ENCODE results near the gene CFAP100.

Gene CFAP100

DNA sequence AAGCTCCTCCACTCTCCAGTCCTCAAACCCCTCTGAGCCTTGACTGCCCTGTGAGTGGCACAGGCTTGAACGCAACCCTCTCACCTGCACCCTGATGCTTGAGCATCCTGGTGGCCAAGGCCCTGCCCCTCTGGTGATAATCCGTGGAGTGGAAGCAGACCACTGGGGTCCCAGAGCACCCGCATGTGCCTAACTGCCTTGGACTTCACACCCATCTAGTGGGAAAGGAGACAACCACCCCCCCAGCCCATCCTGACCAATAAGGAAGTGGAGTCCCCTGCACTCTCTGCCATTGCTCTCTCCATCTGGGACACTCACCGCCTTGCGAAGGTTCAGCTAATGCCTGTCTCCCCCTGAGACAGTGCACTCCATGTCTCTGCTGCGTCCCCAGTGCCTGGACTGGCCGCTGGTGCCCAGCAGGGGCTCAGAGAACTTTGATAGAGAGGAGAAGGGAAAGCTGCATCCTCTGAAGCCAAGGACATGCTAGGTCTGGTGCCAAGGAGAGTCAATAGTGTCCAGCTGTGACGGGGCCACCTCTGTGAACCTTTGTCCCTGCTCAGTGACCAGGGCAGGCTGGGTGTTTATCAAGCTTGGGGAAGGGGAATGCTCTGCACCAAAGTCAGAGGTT is 40.9 kb upstream of the CFAP100 start:
- peaks cover under 1% of the 10 kb centered on the region; the same call in 1 of the 2 replicates for H3K9me3 ChIP-seq (ENCODE audit: insufficient read depth, low read length)
- H3K9ac ChIP-seq (ENCODE audit: insufficient read length, low read depth) = peak overlapping the region; percentile 25
- H3K4me1 ChIP-seq (ENCODE audit: insufficient read depth, insufficient read length) = peaks cover 23% of the 10 kb centered on the region
- TF ChIP-seq YY1 (IDR thresholded peaks at IDR 0.05; ENCODE audit: insufficient read depth, insufficient read length) (no peak), ZNF274 (IDR thresholded peaks at IDR 0.05; ENCODE audit: low read depth, low read length) (no peak), SUZ12 (IDR thresholded peaks at IDR 0.05; ENCODE audit: extremely low read depth, insufficient read depth, insufficient read length) (no peak)
- no peak for DNase-seq (ENCODE audit: low read depth, low spot score)
- peaks cover 2% of the 10 kb centered on the region for H3K36me3 ChIP-seq (ENCODE audit: insufficient read depth, insufficient read length, low read length)
- no peak overlapping the region for H3K4me3 ChIP-seq (ENCODE audit: insufficient read length, low read depth)
- peaks cover 7% of the 10 kb centered on the region for H3K27me3 ChIP-seq (ENCODE audit: insufficient read depth, insufficient read length)

DNA sequence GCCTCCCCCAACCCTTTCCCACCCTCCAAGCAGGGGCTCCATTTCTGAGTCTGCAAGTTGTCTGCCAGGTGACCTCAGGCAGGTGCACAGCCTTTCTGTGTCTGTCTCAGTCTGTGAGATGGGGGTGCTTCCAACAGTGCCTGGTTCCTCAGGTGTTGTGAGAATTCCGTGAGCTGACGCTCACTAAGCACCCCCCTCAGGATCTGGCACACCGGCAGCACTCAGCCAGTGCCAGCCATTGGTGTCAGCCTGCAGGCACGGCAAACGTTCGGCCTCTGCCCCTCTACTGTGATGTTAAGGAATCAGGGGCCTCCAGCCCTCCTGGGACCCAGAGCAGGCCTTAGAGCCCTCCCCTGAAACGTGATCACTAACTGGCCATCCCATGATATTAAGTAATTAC is 39.9 kb upstream of the CFAP100 start:
- Histone ChIP-seq H3K27me3 (ENCODE audit: insufficient read depth, insufficient read length) (peaks cover 16% of the 10 kb centered on the region), H3K36me3 (ENCODE audit: insufficient read depth, insufficient read length, low read length) (peaks cover 2% of the 10 kb centered on the region), H3K4me1 (ENCODE audit: insufficient read depth, insufficient read length) (peaks cover 19% of the 10 kb centered on the region), H3K4me3 (ENCODE audit: insufficient read length, low read depth) (no peak overlapping the region), H3K9me3 (ENCODE audit: insufficient read depth, low read length) (peaks cover 10% of the 10 kb centered on the region), H3K9ac (ENCODE audit: insufficient read length, low read depth) (peak overlapping the region; percentile 29)
- DNase-seq (ENCODE audit: low read depth, low spot score) = no peak
- TF ChIP-seq ZNF274 (IDR thresholded peaks at IDR 0.05; ENCODE audit: low read depth, low read length) (no peak), YY1 (IDR thresholded peaks at IDR 0.05; ENCODE audit: insufficient read depth, insufficient read length) (no peak), SUZ12 (IDR thresholded peaks at IDR 0.05; ENCODE audit: extremely low read depth, insufficient read depth, insufficient read length) (no peak)

DNA sequence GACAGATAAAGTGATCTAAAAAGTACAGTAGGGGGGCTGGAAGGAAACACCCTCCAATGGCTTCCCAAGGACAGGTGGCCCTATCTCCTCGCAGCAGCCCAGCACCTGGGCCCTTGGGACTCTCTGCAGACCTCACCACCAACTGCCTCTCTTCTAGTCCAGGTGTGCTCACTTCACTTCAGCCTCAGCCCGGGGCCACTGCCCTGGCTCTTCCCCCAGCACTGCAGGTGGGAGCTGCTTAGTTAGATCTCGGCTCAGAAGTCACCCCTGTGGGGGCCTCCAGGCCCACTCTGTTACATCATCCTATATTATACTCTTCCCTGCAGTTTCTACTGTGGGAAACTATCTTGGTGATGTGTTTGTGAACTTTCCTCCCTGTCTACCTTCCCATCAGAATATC is 39.5 kb upstream of the CFAP100 start:
- Histone ChIP-seq H3K4me3 (ENCODE audit: insufficient read length, low read depth) (peak overlapping the region; percentile 60), H3K4me1 (ENCODE audit: insufficient read depth, insufficient read length) (peaks cover 19% of the 10 kb centered on the region), H3K9ac (ENCODE audit: insufficient read length, low read depth) (peak overlapping the region; percentile 88), H3K36me3 (ENCODE audit: insufficient read depth, insufficient read length, low read length) (peaks cover 2% of the 10 kb centered on the region), H3K27me3 (ENCODE audit: insufficient read depth, insufficient read length) (peaks cover 21% of the 10 kb centered on the region), H3K9me3 (ENCODE audit: insufficient read depth, low read length) (peaks cover 11% of the 10 kb centered on the region)
- DNase-seq (ENCODE audit: low read depth, low spot score) = no peak
- TF ChIP-seq SUZ12 (IDR thresholded peaks at IDR 0.05; ENCODE audit: extremely low read depth, insufficient read depth, insufficient read length) = no peak
- TF ChIP-seq ZNF274 (IDR thresholded peaks at IDR 0.05; ENCODE audit: low read depth, low read length) = no peak
- no peak for TF ChIP-seq YY1 (IDR thresholded peaks at IDR 0.05; ENCODE audit: insufficient read depth, insufficient read length)

DNA sequence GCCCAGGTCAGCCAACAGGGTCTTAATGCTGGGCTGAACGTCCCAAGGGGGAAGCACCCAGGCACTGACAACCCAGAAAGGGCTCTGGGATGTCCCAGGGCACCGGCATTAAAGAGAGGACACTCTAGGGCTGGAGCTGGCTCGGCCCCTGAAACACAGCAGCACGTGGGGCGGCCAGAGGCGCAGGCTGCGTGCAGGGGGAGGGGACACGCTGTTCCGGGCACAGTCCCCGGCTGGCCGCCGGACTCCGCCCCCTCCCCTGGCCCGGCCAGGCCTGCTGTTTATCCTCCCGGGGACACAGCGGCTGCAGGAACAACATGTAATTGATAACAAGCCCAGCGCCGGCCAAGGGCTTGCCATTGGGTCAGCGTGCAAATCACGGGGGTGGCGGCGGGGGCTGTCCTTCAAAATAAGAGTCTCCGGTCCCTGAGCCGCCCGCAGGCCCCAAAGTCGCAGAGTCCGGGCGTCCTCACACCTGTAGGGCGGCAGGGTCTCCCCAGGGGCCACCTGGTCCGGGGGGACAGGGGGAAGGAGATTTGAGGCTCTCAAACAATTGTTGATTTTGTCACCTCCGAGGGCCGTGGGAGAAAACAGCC is 38.8 kb upstream of the CFAP100 start:
- H3K4me1 ChIP-seq (ENCODE audit: insufficient read depth, insufficient read length) = peaks cover 17% of the 10 kb centered on the region
- H3K36me3 ChIP-seq (ENCODE audit: insufficient read depth, insufficient read length, low read length) = peaks cover 2% of the 10 kb centered on the region
- H3K27me3 ChIP-seq (ENCODE audit: insufficient read depth, insufficient read length) = peaks cover 27% of the 10 kb centered on the region
- peak overlapping the region; percentile 60 for H3K4me3 ChIP-seq (ENCODE audit: insufficient read length, low read depth)
- H3K9me3 ChIP-seq (ENCODE audit: insufficient read depth, low read length) = peaks cover 11% of the 10 kb centered on the region
- DNase-seq (ENCODE audit: low read depth, low spot score) = peak; percentile 80
- no peak for TF ChIP-seq YY1 (IDR thresholded peaks at IDR 0.05; ENCODE audit: insufficient read depth, insufficient read length)
- TF ChIP-seq SUZ12 (IDR thresholded peaks at IDR 0.05; ENCODE audit: extremely low read depth, insufficient read depth, insufficient read length) = no peak
- TF ChIP-seq ZNF274 (IDR thresholded peaks at IDR 0.05; ENCODE audit: low read depth, low read length) = no peak
- peak overlapping the region; percentile 88 for H3K9ac ChIP-seq (ENCODE audit: insufficient read length, low read depth)

DNA sequence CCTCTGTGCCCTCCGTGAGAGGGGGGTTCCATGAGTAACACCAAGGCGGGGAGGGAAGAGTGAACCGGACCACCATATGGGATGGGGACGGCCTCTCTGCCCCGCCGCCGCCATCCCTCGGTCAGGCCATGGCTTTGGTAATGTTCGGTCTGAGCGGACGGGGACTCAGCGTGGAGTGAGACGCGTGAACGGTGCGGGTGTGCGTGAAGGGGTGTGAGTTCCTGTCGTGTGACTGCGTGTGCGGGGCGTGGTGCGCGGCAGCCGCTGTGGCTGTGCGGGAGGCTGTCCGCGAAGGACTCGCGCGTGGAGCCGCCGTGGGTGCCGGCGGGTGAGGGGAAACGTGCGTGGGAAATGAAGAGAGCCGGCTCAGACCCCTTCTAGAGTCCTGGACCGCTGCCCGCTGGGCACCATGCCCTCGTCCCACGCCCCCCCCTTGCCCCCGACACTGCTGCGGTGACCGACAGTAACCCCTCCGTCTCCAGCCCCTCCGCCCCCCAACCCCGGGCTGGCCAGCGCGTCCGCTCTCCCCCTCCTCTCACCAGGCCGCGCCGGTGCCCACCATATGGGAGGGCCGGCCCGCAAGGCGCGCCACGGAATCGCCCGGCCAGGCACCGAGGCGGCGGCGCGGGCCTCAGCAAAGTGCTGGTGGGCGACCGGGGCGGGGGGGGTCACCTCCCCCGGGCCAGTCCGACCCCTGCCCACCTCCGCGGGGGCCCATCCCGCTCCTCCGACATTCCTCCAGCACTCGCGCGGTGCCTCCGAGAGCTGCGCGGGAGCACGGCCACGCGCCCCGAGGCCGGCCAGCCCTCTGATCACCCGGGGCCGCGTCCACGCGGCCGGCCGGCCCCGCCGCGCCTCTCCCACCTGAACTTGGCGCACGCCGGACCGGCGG is 38.1 kb upstream of the CFAP100 start:
- DNase-seq (ENCODE audit: low read depth, low spot score) = no peak
- H3K4me1 ChIP-seq (ENCODE audit: insufficient read depth, insufficient read length) = peaks cover 15% of the 10 kb centered on the region
- peaks cover 11% of the 10 kb centered on the region for H3K9me3 ChIP-seq (ENCODE audit: insufficient read depth, low read length)
- H3K36me3 ChIP-seq (ENCODE audit: insufficient read depth, insufficient read length, low read length) = no peaks in the 10 kb centered on the region
- H3K9ac ChIP-seq (ENCODE audit: insufficient read length, low read depth) = peak overlapping the region; percentile 88
- peaks cover 27% of the 10 kb centered on the region for H3K27me3 ChIP-seq (ENCODE audit: insufficient read depth, insufficient read length)
- H3K4me3 ChIP-seq (ENCODE audit: insufficient read length, low read depth) = peak overlapping the region; percentile 60
- TF ChIP-seq YY1 (IDR thresholded peaks at IDR 0.05; ENCODE audit: insufficient read depth, insufficient read length) (no peak), ZNF274 (IDR thresholded peaks at IDR 0.05; ENCODE audit: low read depth, low read length) (no peak), SUZ12 (IDR thresholded peaks at IDR 0.05; ENCODE audit: extremely low read depth, insufficient read depth, insufficient read length) (no peak)

DNA sequence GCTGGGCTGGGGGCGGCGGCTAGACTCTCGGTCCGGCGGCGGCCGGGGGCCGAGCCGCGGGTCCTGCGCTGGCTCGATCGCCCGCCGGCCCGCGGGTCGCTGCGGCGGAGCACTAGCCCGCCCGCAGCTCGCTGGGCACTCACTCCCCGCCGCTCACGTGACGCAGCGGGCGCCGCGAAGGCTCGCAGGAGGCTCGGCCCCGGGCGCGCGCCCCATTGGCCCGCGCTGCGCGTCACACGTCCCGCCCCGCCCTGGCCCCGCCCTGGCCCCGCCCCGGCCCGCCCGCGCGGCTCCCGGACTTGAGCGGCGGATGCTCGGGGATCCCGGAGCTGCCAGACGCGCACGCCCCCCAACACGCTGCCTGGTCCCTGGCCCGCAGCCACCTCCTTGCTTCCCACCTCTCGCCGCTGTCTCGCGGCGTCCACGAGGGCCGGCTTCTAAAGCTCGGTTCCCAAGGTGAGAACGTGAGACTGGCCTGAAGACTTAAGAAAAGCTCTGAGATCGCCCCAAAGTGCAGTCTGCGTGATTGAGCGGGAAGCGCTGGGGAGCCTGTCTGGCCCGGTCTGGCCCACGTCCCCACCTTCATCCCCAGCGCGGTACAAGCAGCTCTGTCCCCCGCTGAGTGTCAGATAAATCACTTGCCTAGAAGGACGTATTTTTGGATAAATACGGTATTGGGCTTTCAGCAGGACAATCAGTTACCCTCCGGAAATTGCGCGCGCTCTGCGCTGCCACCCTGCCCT is 37.2 kb upstream of the CFAP100 start, which contains the start of gene KLF15:
TSS of gene KLF15 (minus strand) at position 114 of the 743 bp plus-strand sequence. CDS start 4,486 bp downstream, outside the sequence.
- Histone ChIP-seq H3K9ac (ENCODE audit: insufficient read length, low read depth) (peak within 1 kb of the TSS; percentile 88), H3K4me1 (ENCODE audit: insufficient read depth, insufficient read length) (peaks cover 19% of the 10 kb centered on the region), H3K27me3 (ENCODE audit: insufficient read depth, insufficient read length) (peaks cover 27% of the 10 kb centered on the region), H3K4me3 (ENCODE audit: insufficient read length, low read depth) (peak within 1 kb of the TSS; percentile 66), H3K36me3 (ENCODE audit: insufficient read depth, insufficient read length, low read length) (no peaks in the 10 kb centered on the region), H3K9me3 (ENCODE audit: insufficient read depth, low read length) (peaks cover 11% of the 10 kb centered on the region)
- TF ChIP-seq SUZ12 (IDR thresholded peaks at IDR 0.05; ENCODE audit: extremely low read depth, insufficient read depth, insufficient read length) (no peak), YY1 (IDR thresholded peaks at IDR 0.05; ENCODE audit: insufficient read depth, insufficient read length) (no peak), ZNF274 (IDR thresholded peaks at IDR 0.05; ENCODE audit: low read depth, low read length) (no peak)
- DNase-seq (ENCODE audit: low read depth, low spot score) = peak; percentile 75
